ENCODE measurements around the gene CDC25C.

GRCh38 chr5:138353560-138354080 is 22.0 kb upstream of the CDC25C start:
- no peak for TF ChIP-seq CTCF (IDR thresholded peaks at IDR 0.05)
- TF ChIP-seq EP300 (IDR thresholded peaks at IDR 0.05; ENCODE audit: low read depth) = no peak

Measured in transverse colon (tissue), 3 donors.